IMR-90 (cell line): Measurements from ENCODE around the gene H1-8. TPM values are rescaled to one million over a fixed set of nuclear protein-coding genes. Genes with fewer than 3 reads are reported as not detected.

Experiments used
- ATAC-seq: fragments of 200-7000 bp; cut with Tn5 transposase; 2 replicates; pipeline ENCODE4 v1.9.1; 2020; ENCODE audit warnings: low read depth, mild to moderate bottlenecking, moderate library complexity
- BruUV-seq: library from RNA; stranded (reverse); fragments of 400-500 nt; replicated peaks from 2 replicates; lab custom pipeline; 2021; lab: Mats Ljungman, UMichigan
- CTCF ChIA-PET: fragments of 300-600 bp; formaldehyde crosslinking; extraction: SDS; loops from one replicate; lab custom pipeline; 2021; ENCODE audit warnings: antibody characterized with exemption; lab: Yijun Ruan, JAX
- POLR2A ChIA-PET: fragments of 300-600 bp; sonication (Branson Sonifier 250); formaldehyde crosslinking; loops from one replicate; lab custom pipeline; 2022; ENCODE audit warnings: antibody characterized with exemption; ENCODE audit not compliant: unreplicated experiment; lab: Charles Lee
- DNase-seq: peaks from one replicate; pipeline ENCODE4 v3.0.0; 2013
- H2AFZ ChIP-seq: replicated peaks from 2 replicates; pipeline ENCODE3; 2013; ENCODE audit warnings: low read length, mild to moderate bottlenecking; ENCODE audit not compliant: poor library complexity
- H2AK5ac ChIP-seq: 2 replicates; pipeline ENCODE4 v1.6.1; 2013; ENCODE audit warnings: low read depth, low read length, inconsistent platforms
- H2AK9ac ChIP-seq: replicated peaks from 2 replicates; pipeline ENCODE3; 2013; ENCODE audit warnings: mild to moderate bottlenecking, low read depth, low read length, moderate library complexity; ENCODE audit not compliant: poor library complexity
- H2BK120ac ChIP-seq: 2 replicates; pipeline ENCODE4 v1.6.1; 2013; ENCODE audit warnings: low read depth, low read length, inconsistent platforms
- H2BK15ac ChIP-seq: 3 replicates; pipeline ENCODE4 v1.6.1; 2013; ENCODE audit warnings: low read depth, low read length, inconsistent platforms
- H2BK20ac ChIP-seq: 2 replicates; pipeline ENCODE4 v1.6.1; 2013; ENCODE audit warnings: low read depth, mild to moderate bottlenecking, inconsistent platforms, low read length, moderate library complexity
- H2BK5ac ChIP-seq: 2 replicates; pipeline ENCODE4 v1.6.1; 2013; ENCODE audit warnings: mild to moderate bottlenecking, low read depth, low read length, inconsistent platforms; ENCODE audit not compliant: poor library complexity, severe bottlenecking
- H3K14ac ChIP-seq: replicated peaks from 2 replicates; pipeline ENCODE4 v1.6.1; 2013; ENCODE audit warnings: low read depth, low read length, inconsistent platforms
- H3K18ac ChIP-seq: 2 replicates; pipeline ENCODE4 v1.6.1; 2013; ENCODE audit warnings: low read depth, low read length, control low read depth
- H3K23ac ChIP-seq: 2 replicates; pipeline ENCODE4 v1.6.1; 2013; ENCODE audit warnings: low read depth, low read length, inconsistent platforms
- H3K27ac ChIP-seq: 2 replicates; pipeline ENCODE4 v1.5.1; 2013; ENCODE audit warnings: mild to moderate bottlenecking, control low read depth, low read length; ENCODE audit not compliant: insufficient read depth
- H3K27me3 ChIP-seq: 2 replicates; pipeline ENCODE4 v1.6.1; 2013; ENCODE audit warnings: low read length; ENCODE audit not compliant: control insufficient read depth, insufficient read depth
- H3K36me3 ChIP-seq: 2 replicates; pipeline ENCODE4 v1.6.1; 2013; ENCODE audit warnings: low read length, mixed read lengths; ENCODE audit not compliant: control insufficient read depth, insufficient read depth
- H3K4ac ChIP-seq: 2 replicates; pipeline ENCODE4 v1.6.1; 2013; ENCODE audit warnings: low read depth, low read length, inconsistent platforms
- H3K4me1 ChIP-seq: 2 replicates; pipeline ENCODE4 v1.6.1; 2013; ENCODE audit warnings: low read length, mixed read lengths; ENCODE audit not compliant: control insufficient read depth, insufficient read depth
- H3K4me2 ChIP-seq: 2 replicates; pipeline ENCODE4 v1.6.1; 2013; ENCODE audit warnings: low read depth, mild to moderate bottlenecking, control low read depth, low read length, moderate library complexity
- H3K4me3 ChIP-seq: 2 replicates; pipeline ENCODE4 v1.5.1; 2013; ENCODE audit warnings: low read depth, mild to moderate bottlenecking, control low read depth, low read length, moderate library complexity; ENCODE audit not compliant: insufficient read depth
- H3K56ac ChIP-seq: 2 replicates; pipeline ENCODE4 v1.6.1; 2013; ENCODE audit warnings: low read length, inconsistent platforms; ENCODE audit not compliant: insufficient read depth; ENCODE audit errors: extremely low read depth
- H3K79me1 ChIP-seq, 2 experiments: 2 replicates each; pipeline ENCODE4 v1.6.1; 2013; ENCODE audit warnings: low read length in 2 of 2, inconsistent platforms in 1 of 2, low read depth in 1 of 2
- H3K9ac ChIP-seq: 2 replicates; pipeline ENCODE4 v1.6.1; 2013; ENCODE audit warnings: low read depth, low read length, control low read depth
- H3K9me1 ChIP-seq: 2 replicates; pipeline ENCODE4 v1.6.1; 2013; ENCODE audit warnings: low read length, inconsistent platforms; ENCODE audit not compliant: insufficient read depth
- H3K9me3 ChIP-seq: 2 replicates; pipeline ENCODE4 v1.6.1; 2013; ENCODE audit warnings: low read length; ENCODE audit not compliant: control insufficient read depth, insufficient read depth
- H4K20me1 ChIP-seq: 2 replicates; pipeline ENCODE4 v1.6.1; 2013; ENCODE audit warnings: low read length, inconsistent platforms; ENCODE audit not compliant: insufficient read depth
- H4K5ac ChIP-seq: 2 replicates; pipeline ENCODE4 v1.6.1; 2013; ENCODE audit warnings: mild to moderate bottlenecking, low read depth, low read length, control low read depth
- H4K8ac ChIP-seq, 2 experiments: 2 replicates each; pipeline ENCODE4 v1.6.1; 2013; ENCODE audit warnings: low read depth in 2 of 2, low read length in 2 of 2, control low read depth in 1 of 2, inconsistent platforms in 1 of 2
- H4K91ac ChIP-seq: 2 replicates; pipeline ENCODE4 v1.6.1; 2013; ENCODE audit warnings: low read depth, low read length, inconsistent platforms; ENCODE audit not compliant: insufficient read depth
- BHLHE40 ChIP-seq: fragments of 150-350 bp; IDR thresholded peaks from 2 replicates; pipeline ENCODE4 v1.6.1; 2016; ENCODE audit warnings: mild to moderate bottlenecking, low read depth, low read length
- CEBPB ChIP-seq: IDR thresholded peaks from 2 replicates; pipeline ENCODE4 v1.6.1; 2012; ENCODE audit warnings: low read depth, low read length, improper control_type of control experiment
- CHD1 ChIP-seq: IDR thresholded peaks from 2 replicates; pipeline ENCODE4 v1.6.1; 2012; ENCODE audit warnings: low read depth, low read length, improper control_type of control experiment
- CTCF ChIP-seq: conservative IDR thresholded peaks from 2 replicates; pipeline ENCODE4 v1.5.1; 2012; ENCODE audit warnings: mild to moderate bottlenecking, low read depth, low read length, improper control_type of control experiment
- ELK1 ChIP-seq: fragments of 150-350 bp; IDR thresholded peaks from 2 replicates; pipeline ENCODE4 v1.6.1; 2016; ENCODE audit warnings: low read depth, mild to moderate bottlenecking, low read length, moderate library complexity, borderline replicate concordance
- FOS ChIP-seq: fragments of 150-350 bp; IDR thresholded peaks from 2 replicates; pipeline ENCODE4 v1.6.1; 2016; ENCODE audit warnings: low read depth, low read length
- MAFK ChIP-seq: IDR thresholded peaks from 2 replicates; pipeline ENCODE4 v1.6.1; 2012; ENCODE audit warnings: low read depth, low read length, improper control_type of control experiment
- MAZ ChIP-seq: IDR thresholded peaks from 2 replicates; pipeline ENCODE4 v1.6.1; 2012; ENCODE audit warnings: low read depth, mild to moderate bottlenecking, low read length, improper control_type of control experiment, moderate library complexity, borderline replicate concordance
- MXI1 ChIP-seq: IDR thresholded peaks from 2 replicates; pipeline ENCODE4 v1.6.1; 2012; ENCODE audit warnings: low read depth, mild to moderate bottlenecking, low read length, moderate library complexity, borderline replicate concordance
- NFE2L2 ChIP-seq: fragments of 150-350 bp; IDR thresholded peaks from 2 replicates; pipeline ENCODE4 v1.6.1; 2016; ENCODE audit warnings: low read depth, mild to moderate bottlenecking, low read length
- POLR2A ChIP-seq: IDR thresholded peaks from 2 replicates; pipeline ENCODE4 v1.6.1; 2012; ENCODE audit warnings: mild to moderate bottlenecking, low read depth, low read length
- RAD21 ChIP-seq: IDR thresholded peaks from 2 replicates; pipeline ENCODE4 v1.6.1; 2012; ENCODE audit warnings: low read length, improper control_type of control experiment
- SMC3 ChIP-seq: fragments of 150-350 bp; IDR thresholded peaks from 2 replicates; pipeline ENCODE4 v1.6.1; 2016; ENCODE audit warnings: low read depth, mild to moderate bottlenecking, antibody characterized with exemption, low read length, moderate library complexity
- USF2 ChIP-seq: fragments of 150-350 bp; IDR thresholded peaks from 2 replicates; pipeline ENCODE4 v1.6.1; 2017; ENCODE audit warnings: mild to moderate bottlenecking, antibody characterized with exemption, low read length, low read depth
- WGBS, 2 experiments: methylation state at CpG; one replicate each; pipeline versions ENCODE4 v1.1.5 to v1.1.7; 2013; ENCODE audit warnings: missing lambda C conversion rate in 2 of 2; ENCODE audit not compliant: insufficient read length in 1 of 2; ENCODE audit errors: extremely low coverage in 2 of 2; 5-methylcytosine and 5-hydroxymethylcytosine counted together
- dilution Hi-C: fragments of 300-500 bp; cut with HindIII; formaldehyde crosslinking; loops from one replicate; pipeline ENCODE4 v1.14.3; 2018; ENCODE audit warnings: low sequenced_read_pairs; ENCODE audit not compliant: unreplicated experiment
- in situ Hi-C: fragments of 300-500 bp; cut with MboI; formaldehyde crosslinking; loops from 3 replicates; pipeline ENCODE4 v1.14.3; 2019; ENCODE audit warnings: low sequenced_read_pairs, inconsistent platforms, mixed read lengths
- intact Hi-C: fragments of 100-400 bp; cut with micrococcal nuclease; formaldehyde crosslinking; loops from 2 replicates; pipeline ENCODE4 v1.10.0; 2022
- polyA plus RNA-seq, 3 experiments: library from polyadenylated mRNA; depleted of rRNA; stranded (reverse); fragments of >200 nt; gene quantifications; 2 replicates each; pipeline ENCODE4 v1.2.3, GENCODE V29; 2012; ENCODE audit warnings: low replicate concordance in 1 of 3
- total RNA-seq: library from RNA; depleted of rRNA; stranded (reverse); fragments of >200 nt; gene quantifications from 2 replicates; pipeline ENCODE4 v1.2.3, GENCODE V29; 2012

H1-8 gene
- total and polyA plus RNA-seq, 2 of the 4 experiments (the other 2 are of a cell fraction), result not detected

GRCh38 chr3:129493206-129493605 lies 49.8 kb upstream of the H1-8 start:
- Histone ChIP-seq H3K79me1 (peaks cover 2 to 46% of the 10 kb centered on the region in 2 experiments; a peak in 2 of 4 replicates), H2BK20ac (peak overlapping the region; percentile 78), H3K4me3 (no peak overlapping the region), H3K14ac (peak overlapping the region; percentile 84; the same call in 1 of the 2 replicates), H3K4me1 (peaks cover 34% of the 10 kb centered on the region), H2BK120ac (peak overlapping the region; percentile 83), H2AFZ (no peak overlapping the region), H2BK15ac (peak overlapping the region; percentile 93; the same call in 2 of the 3 replicates), H2AK9ac (no peak overlapping the region), H4K5ac (no peak overlapping the region), H3K9me3 (no peaks in the 10 kb centered on the region), H4K8ac (no peak overlapping the region), H4K91ac (peak overlapping the region; percentile 78), H3K27me3 (no peaks in the 10 kb centered on the region), H3K9ac (no peak overlapping the region), H3K4me2 (no peak overlapping the region), H3K9me1 (peaks cover 27% of the 10 kb centered on the region), H4K20me1 (no peaks in the 10 kb centered on the region), H2BK5ac (no peak overlapping the region), H3K18ac (no peak overlapping the region), H3K36me3 (0 out of 2 replicates have a peak, but pooled peaks cover 3% of the 10 kb centered on the region), H3K27ac (peak overlapping the region; percentile 5; the same call in 1 of the 2 replicates), H3K56ac (no peak overlapping the region), H2AK5ac (peak overlapping the region; percentile 92), H3K23ac (peak overlapping the region; percentile 57; the same call in 1 of the 2 replicates), H3K4ac (peak overlapping the region; percentile 74)
- BruUV-seq, result no TSS peak
- DNase-seq (no peak), ATAC-seq (no peak)
- 69% methylated on average over 2 of the region's 4 CpGs; no CpG with 5 or more reads in 1 of the 2 experiments for WGBS, 2 experiments
- intact Hi-C loops, result no loop called here
- TF ChIP-seq USF2 (no peak), CEBPB (no peak), RAD21 (no peak), MXI1 (no peak), CTCF (no peak), MAFK (no peak), BHLHE40 (no peak), SMC3 (no peak), MAZ (no peak), NFE2L2 (no peak), ELK1 (no peak), POLR2A (no peak), CHD1 (no peak), FOS (no peak)
- ChIA-PET POLR2A (no interaction called here), CTCF (interaction anchor here (0.5 kb wide), 1 partner anchor 151 kb away, joined by 3 read pairs; no protein-coding TSS in a partner anchor)
- in situ Hi-C loops, result loop anchor here (5.0 kb wide), 3 partner anchors 109 to 434 kb away; no protein-coding TSS in a partner anchor
- dilution Hi-C loops, result no loop called here
